Measurements from ENCODE around the gene UQCRQ. TPM values are rescaled to one million over a fixed set of nuclear protein-coding genes. Genes with fewer than 3 reads are reported as not detected.

UQCRQ gene
- total and polyA plus RNA-seq, 9 of the 15 experiments (the other 6 are each of a cell fraction or from before 2014, with no cell fraction given), result 235 to 2,421 (median 883) TPM

GRCh38 chr5:132829742-132830435 is 36.6 kb upstream of the UQCRQ start (continued):
- no peak for TF ChIP-seq GTF3C2 (IDR thresholded peaks at IDR 0.05; ENCODE audit: borderline replicate concordance, extremely low read depth, insufficient read length)
- TF ChIP-seq HNRNPUL1 (IDR thresholded peaks at IDR 0.05; ENCODE audit: low read length), result no peak
- TF ChIP-seq MXD1 (CRISPR knock-in tag; IDR thresholded peaks at IDR 0.05; ENCODE audit: borderline replicate concordance, poor library complexity, severe bottlenecking), result no peak
- no peak for TF ChIP-seq ZNF695 (CRISPR knock-in tag; IDR thresholded peaks at IDR 0.05)
- TF ChIP-seq USF2 (CRISPR knock-in tag; IDR thresholded peaks at IDR 0.05), result no peak
- no peak for TF ChIP-seq ZNF146 (CRISPR knock-in tag; IDR thresholded peaks at IDR 0.05; ENCODE audit: unreplicated experiment)
- peak; percentile 76; the same call in 1 of the 2 replicates for TF ChIP-seq SAFB (IDR thresholded peaks at IDR 0.05; ENCODE audit: borderline replicate concordance, low read depth, low read length)
- TF ChIP-seq MCM3 (IDR thresholded peaks at IDR 0.05), result no peak
- TF ChIP-seq CGGBP1 (CRISPR knock-in tag; IDR thresholded peaks at IDR 0.05), result no peak
- no peak for TF ChIP-seq E2F1 (CRISPR knock-in tag; IDR thresholded peaks at IDR 0.05)
- TF ChIP-seq TCFL5 (CRISPR knock-in tag; conservative IDR thresholded peaks at IDR 0.05), result no peak
- no peak for TF ChIP-seq RAD51 (IDR thresholded peaks at IDR 0.05; ENCODE audit: borderline replicate concordance, low read depth)
- TF ChIP-seq HNRNPLL (IDR thresholded peaks at IDR 0.05; ENCODE audit: low read depth, low read length, poor library complexity, severe bottlenecking), result peak; percentile 84
- no peak for TF ChIP-seq NKRF (IDR thresholded peaks at IDR 0.05; ENCODE audit: borderline replicate concordance)
- no peak for TF ChIP-seq XRCC4 (IDR thresholded peaks at IDR 0.05; ENCODE audit: extremely low read depth, insufficient read depth, insufficient read length)
- TF ChIP-seq POLR2H (tag; IDR thresholded peaks at IDR 0.05; ENCODE audit: low read depth), result no peak
